ENCODE data around the gene SEC14L1.
A peak's percentile ranks its signal among the peaks of the same experiment; 100 is the strongest.

SEC14L1 gene

DNA sequence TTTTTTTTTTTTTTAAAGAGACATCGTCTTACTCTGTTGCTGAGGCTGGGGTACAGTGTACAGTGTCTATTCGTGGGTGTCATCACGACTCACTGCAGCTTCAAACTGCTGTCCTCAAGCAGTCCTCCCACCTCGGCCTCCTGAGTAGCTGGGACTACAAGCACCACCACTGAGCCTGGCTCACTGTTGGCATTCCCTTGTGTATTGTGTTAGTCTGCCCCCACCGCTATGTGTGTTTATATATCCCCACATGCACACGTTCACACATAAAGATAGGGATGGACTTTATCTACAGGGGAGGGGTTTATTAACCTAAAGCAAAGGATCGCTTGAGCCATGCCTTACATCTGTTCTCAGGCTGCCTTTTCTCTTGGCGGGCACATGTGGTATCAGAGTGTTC is 63.8 kb downstream of the SEC14L1 start:
- DNase-seq: no peak
- no peak overlapping the region for H4K12ac ChIP-seq (ENCODE audit: low read depth, low read length)
- no peak overlapping the region for H2AK5ac ChIP-seq (ENCODE audit: low read length)
- no peak overlapping the region for H2AFZ ChIP-seq (ENCODE audit: insufficient read depth, low read length, poor library complexity)
- no peak overlapping the region for H2BK120ac ChIP-seq (ENCODE audit: insufficient read depth, low read length, poor library complexity)
- H2BK5ac ChIP-seq (ENCODE audit: low read depth, low read length, poor library complexity): no peak overlapping the region
- no peak overlapping the region for H4K8ac ChIP-seq (ENCODE audit: low read depth, low read length)
- H4K91ac ChIP-seq (ENCODE audit: low read depth, low read length): no peak overlapping the region
- H3K36me3 ChIP-seq (ENCODE audit: control insufficient read depth in 1 of 2, insufficient read depth in 2 of 2, low read length in 2 of 2): peaks cover 40 to 51% of the 10 kb centered on the region in 2 experiments
- H3K4me2 ChIP-seq (ENCODE audit: low read length): no peak overlapping the region
- H3K4ac ChIP-seq (ENCODE audit: low read depth, low read length): no peak overlapping the region
- H3K79me1 ChIP-seq (ENCODE audit: low read length): peaks cover 7% of the 10 kb centered on the region
- no CpG with 5 or more reads among the region's 8 CpGs for WGBS (ENCODE audit: extremely low coverage, insufficient coverage, insufficient read length)
- H3K27ac ChIP-seq (ENCODE audit: low read depth, low read length): no peak overlapping the region
- no peak overlapping the region for H2BK12ac ChIP-seq (ENCODE audit: low read length)
- H3K23ac ChIP-seq (ENCODE audit: low read length): no peak overlapping the region
- no peaks in the 10 kb centered on the region for H3K9me3 ChIP-seq (ENCODE audit: insufficient read depth, low read depth, low read length)
- H3K4me3 ChIP-seq (ENCODE audit: low read depth, low read length): no peak overlapping the region
- no peaks in the 10 kb centered on the region for H3K27me3 ChIP-seq (ENCODE audit: insufficient read depth, low read length)
- H3K79me2 ChIP-seq (ENCODE audit: control insufficient read depth, insufficient read depth, low read length, poor library complexity): no peaks in the 10 kb centered on the region
- H3K9ac ChIP-seq (ENCODE audit: low read length): no peak overlapping the region
- H3K14ac ChIP-seq (ENCODE audit: low read length): no peak overlapping the region
- H3K18ac ChIP-seq (ENCODE audit: low read length): no peak overlapping the region
- peaks cover 4 to 10% of the 10 kb centered on the region in 2 experiments for H3K4me1 ChIP-seq (ENCODE audit: control insufficient read depth in 1 of 2, insufficient read depth in 2 of 2, low read length in 2 of 2)

DNA sequence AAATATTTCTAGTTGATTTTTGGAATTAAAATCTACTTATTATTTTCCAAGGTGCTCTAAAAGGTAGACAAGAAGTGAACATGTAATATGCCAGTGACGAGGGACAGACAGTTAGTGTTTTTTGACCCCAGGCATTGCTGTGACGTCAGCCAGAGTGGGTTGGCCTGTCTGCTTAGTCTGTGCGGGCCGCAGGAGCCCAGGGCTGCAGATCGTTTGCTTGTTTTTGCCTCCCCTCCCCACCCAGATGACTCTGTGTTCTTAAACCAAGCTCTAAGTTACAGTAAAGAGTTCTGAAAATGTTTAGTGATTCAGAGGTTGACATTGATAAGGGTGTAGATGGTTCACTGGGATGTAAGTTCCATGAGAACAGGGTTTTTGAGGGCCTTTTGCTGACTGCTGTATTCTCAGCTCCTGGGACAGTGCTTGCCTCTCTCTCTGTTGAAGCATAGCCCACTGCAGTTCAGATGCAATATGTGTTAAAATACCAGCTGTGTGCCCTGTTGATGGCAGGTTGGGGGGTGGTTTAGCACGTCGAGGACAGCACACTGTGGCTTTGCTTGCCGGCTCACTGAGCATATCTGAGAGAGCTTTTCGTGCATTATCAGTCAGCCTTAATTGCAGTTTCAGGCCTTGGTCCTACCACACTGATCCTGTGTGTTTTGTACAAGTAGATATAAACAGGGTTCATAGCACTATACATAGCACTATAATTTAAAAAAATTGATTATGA is 64.8 kb downstream of the SEC14L1 start:
- H4K12ac ChIP-seq (ENCODE audit: low read depth, low read length): no peak overlapping the region
- H3K27me3 ChIP-seq (ENCODE audit: insufficient read depth, low read length): no peaks in the 10 kb centered on the region
- no peak overlapping the region for H3K4ac ChIP-seq (ENCODE audit: low read depth, low read length)
- H3K36me3 ChIP-seq (ENCODE audit: control insufficient read depth in 1 of 2, insufficient read depth in 2 of 2, low read length in 2 of 2): peaks cover 43 to 52% of the 10 kb centered on the region in 2 experiments
- peak overlapping the region; percentile 7 for H3K27ac ChIP-seq (ENCODE audit: low read depth, low read length)
- peak overlapping the region; percentile 63 for H4K91ac ChIP-seq (ENCODE audit: low read depth, low read length)
- no peak overlapping the region for H2BK5ac ChIP-seq (ENCODE audit: low read depth, low read length, poor library complexity)
- no peak overlapping the region for H3K14ac ChIP-seq (ENCODE audit: low read length)
- no peak overlapping the region for H2BK120ac ChIP-seq (ENCODE audit: insufficient read depth, low read length, poor library complexity)
- H3K4me2 ChIP-seq (ENCODE audit: low read length): no peak overlapping the region
- peaks cover 4 to 10% of the 10 kb centered on the region in 2 experiments for H3K4me1 ChIP-seq (ENCODE audit: control insufficient read depth in 1 of 2, insufficient read depth in 2 of 2, low read length in 2 of 2)
- H3K79me1 ChIP-seq (ENCODE audit: low read length): peaks cover 7% of the 10 kb centered on the region
- no peak overlapping the region for H2AK5ac ChIP-seq (ENCODE audit: low read length)
- H3K9ac ChIP-seq (ENCODE audit: low read length): no peak overlapping the region
- peak overlapping the region; percentile 21 for H2BK12ac ChIP-seq (ENCODE audit: low read length)
- H3K79me2 ChIP-seq (ENCODE audit: control insufficient read depth, insufficient read depth, low read length, poor library complexity): no peaks in the 10 kb centered on the region
- no peak overlapping the region for H3K18ac ChIP-seq (ENCODE audit: low read length)
- H2AFZ ChIP-seq (ENCODE audit: insufficient read depth, low read length, poor library complexity): no peak overlapping the region
- no peaks in the 10 kb centered on the region for H3K9me3 ChIP-seq (ENCODE audit: insufficient read depth, low read depth, low read length)
- WGBS (ENCODE audit: extremely low coverage, insufficient coverage, insufficient read length): no CpG with 5 or more reads among the region's 9 CpGs
- H3K4me3 ChIP-seq (ENCODE audit: low read depth, low read length): no peak overlapping the region
- DNase-seq: no peak
- no peak overlapping the region for H4K8ac ChIP-seq (ENCODE audit: low read depth, low read length)
- H3K23ac ChIP-seq (ENCODE audit: low read length): no peak overlapping the region

DNA sequence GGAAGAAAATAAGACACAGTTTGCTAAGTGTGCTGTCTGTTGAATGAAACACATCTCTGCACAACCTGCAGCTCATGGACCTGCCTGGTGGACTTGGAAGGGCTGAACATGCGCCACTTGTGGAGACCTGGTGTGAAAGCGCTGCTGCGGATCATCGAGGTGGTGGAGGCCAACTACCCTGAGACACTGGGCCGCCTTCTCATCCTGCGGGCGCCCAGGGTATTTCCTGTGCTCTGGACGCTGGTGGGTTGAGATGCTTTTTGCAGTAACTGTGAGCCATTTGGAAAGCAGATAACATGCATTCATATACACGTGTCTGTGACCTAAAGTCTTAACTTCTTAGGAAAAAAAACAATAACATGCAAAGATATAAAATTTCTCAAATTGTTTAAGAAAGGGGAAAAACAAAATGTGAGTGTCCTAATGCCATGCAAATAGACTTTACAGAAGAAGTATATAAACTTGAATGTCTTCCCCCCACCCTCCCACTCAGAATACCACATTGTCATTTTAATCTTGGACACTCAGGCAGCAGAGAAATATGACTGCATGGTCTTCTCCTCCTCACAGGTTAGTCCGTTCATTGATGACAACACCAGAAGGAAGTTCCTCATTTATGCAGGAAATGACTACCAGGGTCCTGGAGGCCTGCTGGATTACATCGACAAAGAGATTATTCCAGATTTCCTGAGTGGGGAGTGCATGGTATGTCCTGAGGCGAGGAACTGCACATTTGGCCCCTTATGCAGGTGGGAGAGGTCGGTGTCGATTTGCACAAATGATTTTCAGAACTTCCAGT is 65.6 kb downstream of the SEC14L1 start:
- no CpG with 5 or more reads among the region's 14 CpGs for WGBS (ENCODE audit: extremely low coverage, insufficient coverage, insufficient read length)
- H4K12ac ChIP-seq (ENCODE audit: low read depth, low read length): no peak overlapping the region
- no peak overlapping the region for H2BK120ac ChIP-seq (ENCODE audit: insufficient read depth, low read length, poor library complexity)

DNA sequence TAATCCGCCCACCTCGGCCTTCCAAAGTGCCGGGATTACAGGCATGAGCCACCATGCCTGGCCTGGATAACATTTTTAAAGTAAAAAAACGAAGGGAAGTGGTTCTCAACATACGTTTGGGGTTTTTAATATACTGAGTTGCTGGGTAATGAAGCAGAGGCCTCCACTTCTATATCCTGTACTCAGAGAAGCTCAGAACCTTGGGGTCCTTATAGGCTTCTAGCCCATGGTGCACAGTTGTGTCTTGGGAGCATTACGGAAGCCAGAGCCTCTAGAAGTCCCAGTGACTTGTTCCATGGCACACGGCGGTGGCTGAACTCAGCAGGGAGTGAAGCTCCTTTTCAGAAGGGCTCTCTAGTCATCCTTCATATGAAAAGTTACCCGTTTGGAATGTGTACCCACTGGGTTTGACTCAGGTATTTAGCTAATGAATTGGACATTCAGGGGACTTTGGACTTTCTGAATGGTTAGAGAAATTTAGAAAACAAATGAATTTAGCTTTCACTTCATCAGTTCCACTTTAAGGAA is 67.0 kb downstream of the SEC14L1 start:
- no peak overlapping the region for H2BK120ac ChIP-seq (ENCODE audit: insufficient read depth, low read length, poor library complexity)
- no peak overlapping the region for H3K4me2 ChIP-seq (ENCODE audit: low read length)
- no peak overlapping the region for H2AFZ ChIP-seq (ENCODE audit: insufficient read depth, low read length, poor library complexity)
- no CpG with 5 or more reads among the region's 9 CpGs for WGBS (ENCODE audit: extremely low coverage, insufficient coverage, insufficient read length)
- H2BK12ac ChIP-seq (ENCODE audit: low read length): no peak overlapping the region
- H3K27me3 ChIP-seq (ENCODE audit: insufficient read depth, low read length): no peaks in the 10 kb centered on the region
- no peaks in the 10 kb centered on the region for H3K79me2 ChIP-seq (ENCODE audit: control insufficient read depth, insufficient read depth, low read length, poor library complexity)
- DNase-seq: no peak
- no peak overlapping the region for H4K8ac ChIP-seq (ENCODE audit: low read depth, low read length)
- no peak overlapping the region for H3K18ac ChIP-seq (ENCODE audit: low read length)
- peaks cover 5% of the 10 kb centered on the region for H3K79me1 ChIP-seq (ENCODE audit: low read length)
- H4K12ac ChIP-seq (ENCODE audit: low read depth, low read length): no peak overlapping the region
- H3K4me1 ChIP-seq (ENCODE audit: control insufficient read depth in 1 of 2, insufficient read depth in 2 of 2, low read length in 2 of 2): peaks cover 4 to 10% of the 10 kb centered on the region in 2 experiments
- no peaks in the 10 kb centered on the region for H3K9me3 ChIP-seq (ENCODE audit: insufficient read depth, low read depth, low read length)
- no peak overlapping the region for H3K23ac ChIP-seq (ENCODE audit: low read length)
- no peak overlapping the region for H3K27ac ChIP-seq (ENCODE audit: low read depth, low read length)
- no peak overlapping the region for H4K91ac ChIP-seq (ENCODE audit: low read depth, low read length)
- no peak overlapping the region for H2AK5ac ChIP-seq (ENCODE audit: low read length)
- no peak overlapping the region for H2BK5ac ChIP-seq (ENCODE audit: low read depth, low read length, poor library complexity)
- peaks cover 52 to 57% of the 10 kb centered on the region in 2 experiments for H3K36me3 ChIP-seq (ENCODE audit: control insufficient read depth in 1 of 2, insufficient read depth in 2 of 2, low read length in 2 of 2)
- no peak overlapping the region for H3K4ac ChIP-seq (ENCODE audit: low read depth, low read length)
- H3K9ac ChIP-seq (ENCODE audit: low read length): no peak overlapping the region
- no peak overlapping the region for H3K14ac ChIP-seq (ENCODE audit: low read length)
- no peak overlapping the region for H3K4me3 ChIP-seq (ENCODE audit: low read depth, low read length)

More for the DNA sequence above, 65.6 kb downstream of the SEC14L1 start:
- peaks cover 7% of the 10 kb centered on the region for H3K79me1 ChIP-seq (ENCODE audit: low read length)
- no peak overlapping the region for H3K4me2 ChIP-seq (ENCODE audit: low read length)
- H3K23ac ChIP-seq (ENCODE audit: low read length): no peak overlapping the region
- no peak overlapping the region for H2BK5ac ChIP-seq (ENCODE audit: low read depth, low read length, poor library complexity)
- no peak overlapping the region for H2AFZ ChIP-seq (ENCODE audit: insufficient read depth, low read length, poor library complexity)
- H3K9me3 ChIP-seq (ENCODE audit: insufficient read depth, low read depth, low read length): no peaks in the 10 kb centered on the region
- no peak overlapping the region for H3K14ac ChIP-seq (ENCODE audit: low read length)
- H3K36me3 ChIP-seq (ENCODE audit: control insufficient read depth in 1 of 2, insufficient read depth in 2 of 2, low read length in 2 of 2): peaks cover 43 to 52% of the 10 kb centered on the region in 2 experiments
- H2BK12ac ChIP-seq (ENCODE audit: low read length): no peak overlapping the region
- no peaks in the 10 kb centered on the region for H3K27me3 ChIP-seq (ENCODE audit: insufficient read depth, low read length)
- no peak overlapping the region for H4K91ac ChIP-seq (ENCODE audit: low read depth, low read length)
- no peak overlapping the region for H3K4me3 ChIP-seq (ENCODE audit: low read depth, low read length)
- peaks cover 4 to 10% of the 10 kb centered on the region in 2 experiments for H3K4me1 ChIP-seq (ENCODE audit: control insufficient read depth in 1 of 2, insufficient read depth in 2 of 2, low read length in 2 of 2)
- H2AK5ac ChIP-seq (ENCODE audit: low read length): no peak overlapping the region
- DNase-seq: no peak
- H3K9ac ChIP-seq (ENCODE audit: low read length): no peak overlapping the region
- H3K79me2 ChIP-seq (ENCODE audit: control insufficient read depth, insufficient read depth, low read length, poor library complexity): no peaks in the 10 kb centered on the region
- H4K8ac ChIP-seq (ENCODE audit: low read depth, low read length): no peak overlapping the region
- H3K27ac ChIP-seq (ENCODE audit: low read depth, low read length): no peak overlapping the region
- no peak overlapping the region for H3K4ac ChIP-seq (ENCODE audit: low read depth, low read length)
- no peak overlapping the region for H3K18ac ChIP-seq (ENCODE audit: low read length)

Data from trophoblast cell (in vitro differentiated cells and primary cell).